Embryonic facial prominence (tissue), 1 donor: Measurements from ENCODE around the gene CTAGE8.
"Not testable (repeated sequence)": the region's sequence is repeated elsewhere in the genome, so short reads cannot be mapped to it uniquely, and the experiment has no call there.

Source experiments
- DNase-seq: peaks from one replicate; pipeline ENCODE4 v3.0.0-alpha.2; 2016; ENCODE audit errors: extremely low spot score

CTAGE8 gene

DNA sequence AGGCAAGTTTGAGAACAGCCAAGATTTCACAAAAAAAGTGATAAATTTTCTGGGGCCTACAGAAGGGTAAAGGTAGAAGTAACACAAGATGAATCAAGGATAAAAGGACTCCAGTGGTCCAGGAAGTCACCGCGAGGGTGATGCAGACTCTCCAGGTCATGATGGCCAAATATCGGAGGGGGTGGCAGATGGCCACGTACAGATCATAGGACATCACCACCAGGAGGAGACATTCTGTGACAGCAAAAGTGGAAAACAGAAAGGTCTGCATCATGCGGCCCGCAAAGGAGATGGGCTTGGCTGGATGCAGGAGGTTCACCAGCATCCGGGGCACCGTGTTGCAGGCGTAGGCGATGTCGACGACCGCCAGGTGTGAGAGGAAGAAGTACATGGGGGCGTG, 10.0 kb downstream of the CTAGE8 start:
- not testable (repeated sequence) for DNase-seq

DNA sequence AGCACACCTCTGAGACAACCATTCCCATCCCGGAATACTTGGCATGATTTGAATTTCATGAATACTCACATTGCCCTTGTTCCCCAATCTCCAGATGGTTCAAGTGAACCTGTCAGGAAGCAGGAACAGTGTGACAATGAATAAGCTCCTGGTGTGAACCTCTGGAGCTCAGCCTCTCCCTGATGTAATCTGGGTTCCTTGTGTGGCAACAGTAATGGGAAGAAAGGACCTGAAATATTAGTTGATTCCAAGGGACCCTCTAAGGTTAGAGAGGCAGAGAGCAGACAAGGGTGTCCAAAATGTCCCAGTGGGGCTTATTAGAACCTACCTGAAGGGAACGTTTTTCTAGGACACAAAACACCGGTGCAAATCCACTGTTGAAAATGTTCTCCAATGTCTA, 13.0 kb downstream of the CTAGE8 start:
- no peak for DNase-seq

DNA sequence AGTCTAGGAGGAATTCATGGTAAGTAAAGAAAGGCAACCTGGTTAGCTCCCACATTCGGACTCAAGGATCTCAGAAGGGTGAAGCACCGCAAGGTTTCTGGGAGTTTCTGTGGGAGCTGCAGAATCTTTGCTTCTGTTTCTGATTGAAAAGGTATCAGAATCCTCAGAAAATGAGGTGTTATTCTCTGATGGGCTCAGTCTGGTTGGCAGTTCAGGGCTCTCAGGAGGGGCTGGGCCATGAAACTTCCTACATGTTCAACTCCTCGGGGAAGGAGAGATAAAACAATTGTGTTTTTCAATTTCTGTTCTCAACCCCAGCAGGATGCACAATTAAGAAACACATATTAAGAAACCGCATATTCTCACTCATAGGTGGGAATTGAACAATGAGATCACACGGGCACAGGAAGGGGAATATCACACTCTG, 13.6 kb downstream of the CTAGE8 start:
- DNase-seq: no peak

DNA sequence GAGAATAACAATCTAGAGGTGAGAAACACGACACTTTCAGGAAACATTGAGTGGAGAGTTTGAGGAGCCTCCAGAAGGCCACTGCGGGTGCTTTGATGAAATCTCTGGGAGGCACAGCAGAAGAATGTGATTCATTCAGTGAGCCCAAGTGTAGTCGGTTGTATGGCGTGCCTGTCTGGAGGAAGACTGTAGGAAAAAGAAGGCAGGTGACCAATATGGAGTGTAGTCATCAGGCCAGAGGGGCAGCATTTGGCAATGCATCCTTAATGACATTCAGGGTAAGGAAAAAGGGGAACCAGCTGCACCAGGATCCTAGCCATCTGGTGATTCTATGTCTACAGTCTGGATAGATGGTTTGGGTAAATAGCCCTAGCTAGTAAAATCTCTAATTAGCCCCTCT, 16.8 kb downstream of the CTAGE8 start:
- DNase-seq: not testable (repeated sequence)

DNA sequence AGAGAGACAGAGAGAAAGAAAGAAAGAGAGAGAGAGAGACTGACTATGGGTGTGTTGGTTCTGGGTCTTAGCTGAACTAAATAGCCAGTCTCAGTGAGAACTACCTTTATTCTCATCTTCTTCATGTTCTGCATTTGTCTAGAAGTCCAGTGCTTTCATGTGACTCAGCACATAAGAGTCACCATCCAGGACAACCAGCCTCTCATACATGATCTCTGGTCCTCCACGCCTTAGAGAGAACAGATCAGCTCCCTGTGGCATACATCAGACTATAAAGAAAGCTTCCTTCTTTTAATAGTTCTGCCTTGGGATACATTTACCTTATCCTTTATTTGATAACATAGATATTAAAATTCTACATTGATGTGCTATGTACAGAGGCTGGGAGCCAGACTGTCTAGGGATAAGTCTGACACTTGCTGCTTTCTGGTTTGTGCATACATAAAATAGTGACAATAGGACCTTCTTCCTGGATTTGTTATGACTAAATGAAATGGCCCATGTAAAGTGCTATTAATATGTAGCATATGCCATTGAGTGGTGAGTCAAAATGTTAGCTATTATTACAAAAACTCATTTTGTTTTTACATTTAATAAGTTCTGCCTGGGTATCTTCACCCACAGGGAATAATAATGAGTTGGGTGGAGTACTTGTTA, 21.3 kb downstream of the CTAGE8 start:
- DNase-seq: not testable (repeated sequence)

DNA sequence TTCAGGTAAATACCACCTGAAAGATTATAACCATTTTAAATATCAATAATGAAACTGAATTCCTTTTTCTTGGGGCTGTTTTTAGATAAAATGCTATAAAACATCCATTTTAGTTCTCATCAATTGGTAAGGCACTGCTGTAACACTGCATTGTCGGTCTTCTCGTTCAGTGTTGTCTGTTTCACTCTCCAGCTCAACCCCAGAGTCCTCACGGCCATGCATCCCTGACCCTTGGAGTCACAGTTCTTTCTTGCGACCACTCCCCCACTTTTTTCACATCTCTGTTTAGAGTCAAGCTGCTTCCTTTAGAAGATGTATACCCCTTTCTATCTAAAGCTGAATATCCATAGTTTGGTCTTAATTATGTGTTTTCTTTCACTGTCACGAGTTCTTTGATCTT, 22.1 kb downstream of the CTAGE8 start:
- DNase-seq: not testable (repeated sequence)

DNA sequence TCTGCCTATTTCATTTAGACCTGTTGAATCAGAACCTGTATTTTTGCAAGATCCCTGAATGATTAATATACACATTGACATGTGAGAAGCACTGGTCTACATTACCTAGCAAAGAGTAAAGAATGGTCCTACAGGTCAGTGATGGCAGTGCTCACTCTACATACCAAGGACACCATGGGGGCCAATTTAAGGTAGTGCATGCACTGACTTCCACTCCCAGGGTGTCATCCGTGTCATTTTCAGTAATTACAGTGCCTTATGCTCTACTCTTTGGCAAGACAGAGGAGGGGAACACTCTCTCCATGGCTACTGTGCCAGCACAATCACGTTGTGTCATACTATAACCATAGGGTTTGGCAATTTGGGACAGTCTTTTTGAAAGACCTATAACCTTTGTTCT, 23.7 kb downstream of the CTAGE8 start:
- DNase-seq: not testable (repeated sequence)

DNA sequence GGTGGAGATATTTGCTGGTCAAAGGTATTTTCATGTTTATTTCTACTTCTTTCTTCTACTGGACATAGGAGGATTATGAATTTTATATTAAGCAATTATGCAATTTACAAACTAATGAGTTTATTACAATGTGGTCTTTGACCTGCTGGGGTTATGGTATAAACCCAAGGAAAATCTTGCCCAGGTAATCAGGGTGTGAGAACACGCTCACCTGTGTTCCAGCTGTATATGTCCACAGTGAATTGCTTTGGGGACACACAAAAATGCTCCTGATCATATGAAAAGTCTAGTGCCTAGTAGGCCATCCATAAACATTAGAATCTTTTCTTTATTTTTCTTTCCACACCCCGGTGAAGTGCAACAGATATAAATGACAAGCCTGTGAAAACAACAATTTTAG, 29.7 kb downstream of the CTAGE8 start, which contains the start of gene OR2A42:
Gene OR2A42, minus strand, starts transcription at position 241 of the 400 bp plus-strand sequence. CDS start 6,762 bp downstream, outside the sequence.
- DNase-seq: not testable (repeated sequence)

DNA sequence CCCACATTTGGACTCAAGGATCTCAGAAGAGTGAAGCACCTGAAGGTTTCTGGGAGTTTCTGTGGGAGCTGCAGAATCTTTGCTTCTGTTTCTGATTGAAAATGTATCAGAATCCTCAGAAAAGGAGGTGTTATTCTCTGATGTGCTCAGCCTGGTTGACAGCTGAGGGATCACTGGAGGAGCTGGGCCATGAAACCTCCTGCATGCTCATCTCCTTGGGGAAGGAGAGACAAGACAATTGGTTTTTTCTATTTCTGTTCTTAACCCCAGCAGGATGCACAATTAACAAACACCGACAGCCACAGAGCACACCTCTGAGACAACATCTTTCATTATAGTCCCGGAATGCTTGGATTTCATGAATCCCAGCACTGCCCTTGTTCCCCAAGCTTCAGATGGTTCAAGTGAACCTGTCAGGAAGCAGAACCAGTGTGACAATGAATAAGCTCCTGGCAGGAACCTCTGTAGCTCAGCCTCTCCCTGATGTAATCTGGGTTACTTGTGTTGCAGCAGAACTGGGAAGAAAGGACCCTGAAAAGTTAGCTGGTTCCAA, 30.5 kb downstream of the CTAGE8 start:
- not testable (repeated sequence) for DNase-seq

DNA sequence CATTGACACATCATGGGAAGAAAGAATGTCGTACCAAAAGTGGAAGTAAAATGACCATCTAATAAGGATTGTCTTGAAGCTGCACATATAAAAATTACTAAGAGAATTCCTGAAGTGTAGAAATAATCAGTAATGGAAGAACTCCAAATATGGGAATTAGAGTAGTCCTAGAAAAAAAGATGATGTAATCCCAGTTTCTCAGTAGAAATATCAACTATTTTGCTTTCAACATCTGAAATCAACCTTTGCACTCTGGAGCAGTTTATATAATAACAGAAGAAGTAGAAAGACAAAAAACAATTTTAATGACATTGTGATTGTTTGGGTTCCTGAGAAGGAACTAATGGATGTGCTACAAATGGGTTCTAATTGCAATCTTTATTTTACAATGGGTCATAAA, 36.0 kb downstream of the CTAGE8 start:
- not testable (repeated sequence) for DNase-seq

DNA sequence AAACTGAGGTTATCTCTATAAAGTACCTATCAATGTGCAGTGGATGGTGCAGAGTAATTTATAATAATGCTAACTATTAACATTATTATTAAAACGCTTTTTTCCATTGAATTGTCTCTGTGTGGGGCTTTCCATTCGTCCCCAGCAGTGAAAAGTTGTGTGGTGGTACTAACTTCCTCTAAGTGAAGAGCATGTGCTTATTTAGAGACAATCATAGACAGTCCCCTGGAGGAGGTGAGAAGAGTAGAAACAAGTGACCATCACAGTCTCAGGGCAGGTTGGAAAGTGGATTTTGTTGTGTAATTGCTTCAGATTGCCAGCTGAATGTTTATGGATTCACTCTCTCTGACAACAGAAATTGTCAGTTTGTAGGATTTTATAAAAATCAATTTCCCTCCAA, 38.1 kb downstream of the CTAGE8 start:
- not testable (repeated sequence) for DNase-seq

DNA sequence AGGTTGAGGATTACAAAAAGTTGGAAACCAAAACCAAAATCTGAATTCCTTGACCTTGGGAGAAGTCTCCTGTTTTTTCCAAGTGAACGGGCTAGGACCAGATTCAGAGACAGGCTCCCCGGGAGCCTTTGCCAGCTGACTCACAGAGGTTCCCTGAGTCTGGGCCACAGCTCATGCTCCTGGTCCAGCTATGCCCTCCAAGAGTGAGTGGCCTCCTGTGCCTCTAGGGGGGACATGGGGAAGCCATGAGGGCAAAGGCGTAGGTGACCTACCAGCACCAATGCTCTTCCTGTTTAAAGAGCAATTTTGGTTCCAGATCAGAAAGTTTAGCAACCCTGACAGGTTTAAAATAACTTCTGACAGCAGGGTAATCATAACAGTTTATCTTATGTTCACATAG, 40.3 kb downstream of the CTAGE8 start:
- DNase-seq: not testable (repeated sequence)

DNA sequence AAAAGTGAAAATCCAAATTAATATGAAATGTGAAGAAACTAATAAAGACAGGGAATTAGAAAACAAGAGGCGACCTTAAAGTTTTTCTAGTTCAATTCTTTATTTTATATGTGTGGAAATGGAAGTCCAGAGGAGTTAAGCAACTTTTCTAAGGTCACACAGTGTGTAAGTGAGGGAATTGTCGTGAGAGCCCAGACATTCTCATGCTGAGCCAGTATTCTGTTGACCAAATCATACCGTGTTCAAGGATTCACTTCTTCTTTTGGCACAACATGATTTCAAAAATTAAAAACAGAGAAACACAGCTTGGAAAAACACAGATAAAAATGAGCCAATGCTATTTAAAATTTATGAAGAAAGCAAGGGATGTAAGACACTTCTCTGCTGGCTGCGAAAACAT, 42.2 kb downstream of the CTAGE8 start:
- DNase-seq: not testable (repeated sequence)

DNA sequence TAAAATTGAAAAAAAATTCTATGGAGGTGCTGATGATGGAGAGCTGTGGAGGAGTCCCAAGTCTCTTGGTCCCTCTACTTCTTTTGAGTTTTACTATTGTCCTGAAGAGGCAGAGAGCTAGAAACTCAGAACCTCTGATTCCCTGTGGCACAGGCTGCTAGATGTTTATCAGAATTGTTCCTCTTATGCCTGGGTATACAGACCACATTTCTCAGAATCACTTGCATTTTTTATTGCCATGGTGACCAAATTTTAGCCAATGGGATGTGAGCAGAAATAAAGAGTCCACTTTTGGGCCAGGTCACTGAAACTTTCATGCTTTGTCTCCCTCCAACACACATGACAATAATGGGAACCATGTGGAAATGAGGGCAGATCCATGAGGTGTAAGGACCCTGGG, 45.4 kb downstream of the CTAGE8 start:
- not testable (repeated sequence) for DNase-seq

DNA sequence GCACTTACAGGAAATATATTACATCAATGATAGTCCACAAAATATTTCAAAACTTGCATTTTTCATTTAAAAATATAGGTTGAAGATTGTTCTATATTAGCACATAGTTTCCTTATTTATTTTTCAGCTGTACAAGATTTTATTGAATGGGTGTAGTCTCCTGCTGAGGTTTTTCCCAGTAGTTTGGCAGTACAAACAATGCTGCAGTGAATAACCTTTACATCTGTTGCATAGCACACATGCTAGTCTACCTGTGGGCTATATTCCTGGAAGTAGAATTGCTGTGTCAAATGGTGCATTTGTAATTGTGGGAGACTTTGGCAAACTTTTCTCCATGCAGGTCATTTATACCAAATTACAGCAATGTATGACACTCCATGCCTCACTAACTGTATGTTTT, 48.6 kb downstream of the CTAGE8 start:
- DNase-seq: not testable (repeated sequence)

DNA sequence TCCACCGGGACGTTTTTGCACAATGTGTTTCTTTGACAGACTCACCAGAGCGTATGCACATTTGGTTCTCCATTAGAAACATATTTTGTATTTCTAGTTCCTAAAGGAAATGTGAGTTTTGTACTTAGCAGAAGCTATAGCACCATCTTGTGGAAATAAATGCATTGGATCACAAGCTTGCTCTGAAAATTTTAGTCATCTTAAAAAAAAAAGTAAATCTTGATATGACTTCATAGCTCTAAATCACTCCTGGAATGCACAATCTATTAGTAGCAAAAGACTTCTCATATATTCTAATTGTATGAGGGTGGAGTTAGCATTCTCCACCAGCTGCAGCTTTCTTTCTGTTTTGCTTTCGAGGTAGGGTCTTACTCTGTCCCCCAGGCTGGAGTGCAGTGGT, 49.9 kb downstream of the CTAGE8 start:
- DNase-seq: not testable (repeated sequence)

DNA sequence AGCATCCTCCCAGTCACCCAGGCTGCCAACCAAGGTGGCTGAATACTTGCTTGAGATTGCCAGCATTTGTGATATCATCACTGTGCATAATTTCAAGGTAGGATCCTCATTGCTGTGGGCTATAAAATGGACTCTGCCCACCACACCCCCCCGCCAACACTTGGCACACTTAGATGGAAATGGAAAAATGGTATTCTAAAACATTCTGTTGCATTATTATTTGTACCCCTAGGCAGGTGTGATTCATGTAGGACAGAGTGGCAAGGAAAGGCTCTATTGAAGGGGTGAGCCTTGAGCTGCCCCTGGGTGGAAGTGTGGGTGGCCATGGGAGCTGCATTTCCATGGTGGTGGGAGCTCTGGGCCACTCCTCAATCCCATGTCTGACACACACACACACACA, 50.5 kb downstream of the CTAGE8 start:
- not testable (repeated sequence) for DNase-seq

DNA sequence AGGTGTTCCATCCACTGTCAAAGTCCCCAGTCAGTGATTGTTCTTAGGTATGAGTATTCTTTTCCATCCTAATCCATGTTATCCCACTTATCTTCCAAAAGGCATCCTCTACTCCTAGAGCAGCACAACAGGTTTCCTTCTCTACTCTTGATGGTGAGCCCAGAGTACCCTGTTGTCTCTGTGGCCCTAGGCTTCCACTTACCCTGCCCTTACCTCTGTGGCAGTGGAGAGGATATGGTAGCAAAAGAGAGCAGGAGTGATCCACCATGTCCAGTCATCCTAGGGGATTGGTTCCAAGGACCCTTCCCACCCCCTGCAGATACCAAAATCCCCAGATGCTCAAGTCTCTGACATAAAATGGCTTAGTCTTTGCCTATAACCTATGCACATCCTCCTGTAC, 51.9 kb downstream of the CTAGE8 start:
- not testable (repeated sequence) for DNase-seq
